NCI-H510A (cell line): ENCODE results near the gene RNF130.

Source experiments
- DNase-seq: peaks from one replicate; lab custom pipeline; 2025; lab: John Stamatoyannopoulos, UW

The RNF130 gene

GRCh38 chr5:180071531-180072255, at the start of gene RNF130:
Gene RNF130, minus strand, starts transcription at chr5:180071759. Its CDS starts 57 bp downstream, at chr5:180071702.
- DNase-seq: peak; percentile 68

DNA sequence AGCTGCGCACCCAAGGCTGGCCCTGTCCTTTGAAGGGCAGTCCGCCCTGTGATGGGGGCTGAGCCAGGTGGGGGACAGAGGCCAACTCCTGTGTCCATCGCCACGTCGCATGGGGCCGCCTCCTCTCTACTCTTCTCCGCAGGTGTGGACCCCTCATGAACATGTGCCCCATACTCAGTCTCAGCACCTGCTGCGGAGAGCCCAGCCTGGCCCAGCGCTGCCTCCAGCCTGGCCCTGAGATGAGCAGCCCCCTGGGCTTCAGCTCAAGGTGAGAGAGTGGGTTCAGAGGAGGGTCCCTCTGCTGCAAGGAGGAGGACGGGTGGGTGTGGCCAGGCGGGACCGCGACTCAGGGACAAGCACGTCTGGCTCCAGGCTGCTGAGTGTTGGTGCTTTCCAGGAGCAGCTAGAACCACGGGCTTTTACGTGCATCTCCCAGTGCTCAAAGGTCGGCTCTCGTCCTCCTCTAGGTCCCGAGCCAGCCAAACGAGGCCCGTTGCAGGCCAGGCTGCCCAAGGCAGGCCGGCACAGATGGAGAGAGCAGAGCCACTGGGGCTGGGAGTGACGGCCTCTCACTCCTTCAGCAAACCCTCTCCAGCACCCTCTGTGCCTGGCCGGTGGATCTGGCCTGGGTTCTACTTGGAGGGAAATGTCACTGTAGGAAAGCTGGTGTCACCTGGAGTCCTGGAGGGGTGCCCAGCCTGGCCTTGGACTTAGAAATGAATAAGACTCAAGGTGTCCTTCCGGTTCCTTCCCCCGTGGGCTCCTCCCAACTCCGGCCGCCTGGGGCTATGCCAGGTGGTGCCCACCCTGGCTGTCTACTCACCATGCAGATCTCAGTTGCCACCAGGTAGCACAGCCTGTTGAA, 48.9 kb upstream of the RNF130 start:
- no peak for DNase-seq

- no peak for DNase-seq
Measured at GRCh38 chr5:180119903-180120236, 48.3 kb upstream of the RNF130 start.

- no peak for DNase-seq
Measured at GRCh38 chr5:180119031-180119902, 47.7 kb upstream of the RNF130 start.

- DNase-seq: no peak
Measured at GRCh38 chr5:180118391-180118791, 46.8 kb upstream of the RNF130 start.

DNA sequence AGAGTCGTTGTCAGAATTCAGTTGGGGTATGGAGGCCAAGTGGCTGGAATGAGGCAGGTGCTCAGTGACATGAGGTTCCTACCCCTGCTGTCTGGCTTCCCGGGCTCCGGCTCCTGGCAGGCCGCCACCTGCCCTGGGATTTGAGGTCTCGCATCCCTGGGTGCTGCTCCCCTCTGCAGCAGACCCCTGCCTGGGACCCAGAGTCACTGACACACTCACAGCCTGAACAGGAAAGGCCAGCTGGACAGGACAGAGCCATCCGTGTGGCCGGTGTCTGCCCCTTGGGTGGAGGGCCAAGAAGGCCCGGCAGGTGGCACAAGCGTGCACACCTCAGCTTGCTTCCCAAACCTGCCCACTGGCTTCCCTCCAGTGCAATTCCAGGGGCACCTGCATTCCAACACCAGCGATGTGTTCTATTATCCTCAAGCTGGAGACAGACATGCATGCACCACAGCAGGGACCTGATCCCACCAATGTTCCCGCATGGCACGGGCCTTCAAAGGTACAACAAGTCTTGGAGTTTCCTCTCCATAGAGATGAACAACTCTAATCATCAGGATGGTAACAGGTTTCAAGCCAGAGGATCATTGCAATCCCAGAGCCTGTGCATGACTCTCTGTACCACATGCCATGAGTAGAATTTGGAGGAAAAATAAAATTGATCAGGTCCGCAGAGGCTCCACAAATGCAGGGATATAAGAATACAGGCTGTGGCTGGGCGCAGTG, 45.6 kb upstream of the RNF130 start:
- no peak for DNase-seq

- DNase-seq: no peak
Measured at GRCh38 chr5:180116077-180116999, 44.8 kb upstream of the RNF130 start.

DNA sequence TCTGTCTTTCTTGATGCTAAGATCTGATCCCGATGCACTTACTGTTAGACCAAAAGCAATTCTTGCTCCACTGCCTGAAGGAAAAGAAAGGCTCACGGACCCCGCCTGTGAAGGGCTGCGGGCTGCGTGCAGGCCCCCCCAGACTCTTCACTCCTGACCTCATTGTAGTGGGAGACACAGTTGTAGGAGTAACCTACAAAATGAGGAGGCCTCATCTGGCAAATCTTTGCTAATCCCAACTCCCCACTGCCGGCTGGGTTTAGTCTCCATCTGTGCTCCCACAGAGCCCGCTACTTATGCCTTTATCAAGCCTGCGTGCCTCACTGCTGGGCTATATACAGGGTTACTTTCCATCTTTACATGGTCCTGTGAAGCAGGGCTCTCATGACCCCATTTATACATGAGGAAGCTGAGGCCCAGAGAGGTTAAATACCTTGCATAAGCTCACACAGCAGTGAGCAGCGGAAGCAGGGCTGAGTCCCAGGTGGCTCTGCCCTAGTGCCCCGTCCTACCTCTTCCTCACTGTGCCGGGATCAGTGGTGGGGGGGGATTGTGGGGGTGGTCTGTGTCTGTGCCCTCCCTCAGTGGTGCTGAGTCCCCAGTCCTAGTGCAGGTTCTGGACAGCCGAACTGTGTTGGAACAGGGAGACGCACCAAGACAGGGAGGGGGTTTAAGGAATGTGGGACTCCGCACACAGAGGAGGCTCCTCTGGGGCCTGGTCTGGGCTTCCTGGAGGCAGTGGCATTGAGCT, 43.9 kb upstream of the RNF130 start:
- no peak for DNase-seq

GRCh38 chr5:180114304-180115003, 42.9 kb upstream of the RNF130 start:
- no peak for DNase-seq

GRCh38 chr5:180113660-180114303, 42.2 kb upstream of the RNF130 start:
- DNase-seq: no peak

- no peak for DNase-seq
Measured at GRCh38 chr5:180112181-180112861, 40.8 kb upstream of the RNF130 start.

DNA sequence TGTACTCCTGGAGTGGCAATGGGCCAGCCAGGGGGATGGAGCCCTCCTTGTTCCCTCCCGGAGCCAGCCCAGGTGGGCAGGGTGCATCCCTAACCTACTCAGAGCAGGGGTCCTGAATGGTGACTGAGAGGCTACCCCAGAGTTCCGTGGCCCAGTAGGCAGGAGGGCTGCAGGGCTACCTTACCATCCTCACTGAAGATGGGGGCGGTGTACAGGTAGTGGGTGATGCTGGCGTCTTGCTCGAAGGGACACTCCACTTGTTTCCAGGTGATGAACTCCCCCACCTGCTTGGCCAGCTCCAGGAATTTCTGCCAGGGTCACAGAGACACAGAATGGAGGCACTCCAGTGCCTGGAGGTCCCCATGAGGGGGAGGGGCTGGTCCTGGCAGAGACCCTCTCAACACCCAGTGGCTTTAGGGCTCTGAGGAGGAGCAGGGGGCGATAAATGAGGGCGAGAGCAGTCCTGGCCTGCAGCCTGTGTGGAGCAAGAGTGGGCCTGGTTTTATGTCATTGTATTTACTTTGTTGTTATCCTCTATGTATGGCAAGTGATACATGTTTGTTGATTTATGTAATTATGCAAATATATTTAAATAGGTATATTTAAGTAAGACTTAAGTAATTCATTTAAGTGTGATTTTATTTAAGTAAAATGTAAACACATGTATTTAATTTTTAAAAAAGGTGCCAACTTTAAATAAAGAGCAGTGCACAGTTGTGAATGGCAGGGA, 39.9 kb upstream of the RNF130 start:
- no peak for DNase-seq

GRCh38 chr5:180109920-180110319, 38.4 kb upstream of the RNF130 start:
- DNase-seq: no peak

GRCh38 chr5:180107005-180107404, 35.4 kb upstream of the RNF130 start:
- no peak for DNase-seq

DNA sequence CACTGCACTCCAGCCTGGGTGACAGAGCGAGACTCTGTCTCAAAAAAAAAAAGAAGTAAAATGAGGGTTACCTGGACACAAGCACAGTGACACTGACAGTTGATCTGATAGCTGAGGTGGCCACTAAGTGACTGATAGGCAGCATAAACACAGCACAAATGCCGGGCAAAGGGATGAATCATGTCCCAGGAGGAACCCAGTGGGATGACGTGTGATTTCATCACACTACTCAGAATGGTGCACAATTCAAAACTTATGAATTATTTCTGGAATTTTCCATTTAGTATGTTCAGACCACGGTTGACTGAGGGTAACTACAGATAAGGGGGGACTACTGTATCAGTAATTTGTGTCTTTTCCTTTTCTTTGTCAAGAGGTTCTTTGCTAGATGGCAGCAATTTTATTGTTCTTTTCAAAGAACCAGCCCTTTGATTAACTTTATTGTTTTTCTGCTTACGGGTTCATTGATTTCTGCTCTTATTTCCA, 34.3 kb upstream of the RNF130 start:
- no peak for DNase-seq

GRCh38 chr5:180104168-180104530, 32.6 kb upstream of the RNF130 start:
- no peak for DNase-seq

DNA sequence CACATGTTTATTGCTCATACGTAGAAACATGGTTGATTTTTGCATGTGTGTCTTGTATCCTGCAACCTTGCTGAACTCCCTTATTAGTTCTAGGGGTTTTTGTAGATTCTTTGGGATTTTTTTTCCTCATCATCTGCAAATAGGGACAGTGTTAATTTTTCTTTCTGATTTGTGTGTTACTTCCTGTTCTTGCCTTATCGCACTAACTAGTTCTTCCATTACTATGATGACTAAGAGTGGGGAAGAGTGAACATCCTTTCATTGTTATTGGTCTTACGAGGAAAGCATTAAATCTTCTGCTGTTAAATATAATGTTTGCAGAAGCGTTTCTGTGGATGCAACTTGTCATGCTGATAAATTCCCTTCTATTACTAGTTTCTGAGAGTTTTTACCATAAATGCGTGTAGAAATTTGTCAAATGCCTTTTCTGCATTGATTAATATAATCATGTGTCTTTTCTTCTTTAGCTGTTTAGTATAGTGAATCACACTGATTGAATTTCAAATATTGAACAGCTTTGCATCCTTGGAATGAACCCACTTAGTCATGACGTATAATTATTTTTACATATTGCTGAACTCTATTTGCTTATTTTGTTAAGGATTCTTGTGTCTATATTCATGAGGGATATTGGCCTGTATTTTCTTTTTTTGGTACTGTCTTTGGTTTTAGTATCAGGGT, 32.1 kb upstream of the RNF130 start:
- no peak for DNase-seq
